Heart right ventricle (tissue), 16 donors: ENCODE results near the gene NLRX1. TPM values are rescaled to one million over a fixed set of nuclear protein-coding genes. Genes with fewer than 3 reads are reported as not detected.

Experiments used
- ATAC-seq, 8 donors: fragments of 200-7000 bp; cut with Tn5 transposase; one replicate each; pipeline ENCODE4 v1.9.1; 2020; ENCODE audit warnings: mild to moderate bottlenecking in 8 of 8, moderate library complexity in 8 of 8, moderate number of reproducible peaks in 1 of 8
- DNase-seq, 2 donors: peaks; one replicate each; pipeline ENCODE4 v3.0.0-alpha.2; 2020
- H3K27ac ChIP-seq, 10 donors: fragments of 200-600 bp; sonication (generic) in 2 of 10; one replicate each; pipeline versions ENCODE4 v1.5.0 to v1.8.0; 2020 to 2022; ENCODE audit warnings: mild to moderate bottlenecking in 3 of 10
- H3K27me3 ChIP-seq, 7 donors: fragments of 200-600 bp; one replicate each; pipeline ENCODE4 v1.8.0; 2021 to 2022; ENCODE audit warnings: mild to moderate bottlenecking in 2 of 7
- H3K36me3 ChIP-seq, 9 donors: fragments of 200-600 bp; sonication (generic) in 1 of 9; one replicate each; pipeline versions ENCODE4 v1.5.0 to v1.8.0; 2020 to 2022; ENCODE audit warnings: mild to moderate bottlenecking in 2 of 9
- H3K4me1 ChIP-seq, 9 donors: fragments of 200-600 bp; sonication (generic) in 1 of 9; one replicate each; pipeline versions ENCODE4 v1.5.0 to v1.8.0; 2020 to 2022; ENCODE audit warnings: mild to moderate bottlenecking in 4 of 9
- H3K4me3 ChIP-seq, 10 donors: fragments of 200-600 bp; sonication (generic) in 2 of 10; one replicate each; pipeline versions ENCODE4 v1.5.0 to v1.8.0; 2020 to 2022; ENCODE audit warnings: mild to moderate bottlenecking in 7 of 10, moderate library complexity in 2 of 10
- H3K9me3 ChIP-seq, 11 donors: fragments of 200-600 bp in 10 of 11; sonication (generic) in 2 of 11; one replicate each; pipeline versions ENCODE4 v1.5.0 to v1.8.0; 2013 to 2022; ENCODE audit warnings: mild to moderate bottlenecking in 2 of 11, control low read depth in 1 of 11, moderate library complexity in 1 of 11
- WGBS, 2 donors: extraction: QIAGEN DNeasy Blood & Tissue Kit; methylation state at CpG; one replicate each; pipeline ENCODE4 v1.1.7; 2013; ENCODE audit warnings: inconsistent platforms in 1 of 2; 5-methylcytosine and 5-hydroxymethylcytosine counted together
- intact Hi-C, 10 donors: fragments of 100-400 bp; cut with DNase I; formaldehyde crosslinking; loops; one replicate each; pipeline versions ENCODE4 v1.11.1 to v1.14.2; 2022
- polyA plus RNA-seq, 2 donors: library from polyadenylated mRNA; stranded (reverse); fragments of 200-250 nt; gene quantifications; one replicate each; pipeline ENCODE4 v1.2.3, GENCODE V29; 2013
- total RNA-seq, 10 donors: library from RNA; stranded (reverse); fragmentation: NEBNext Ultra II Directional in 3 of 10; extraction: Animal tissue kit (Norgen Biotek cat#: 25700) in 3 of 10; gene quantifications; one replicate each; pipeline versions ENCODE4 v1.2.1 to v1.2.4, GENCODE V29; 2021 to 2023
- TF ChIP-seq, protein P1 (sequence below), 9 donors: fragments of 200-600 bp; sonication (generic) in 2 of 9; IDR thresholded peaks; one replicate each; pipeline versions ENCODE4 v1.5.0 to v1.8.0; 2021 to 2022; ENCODE audit warnings: antibody characterized with exemption in 9 of 9, mild to moderate bottlenecking in 5 of 9, moderate library complexity in 1 of 9
- donor health status: Arrhythmogenic right ventricular cardiomyopathy.
- donor health status: ischemic (EF 13 %, LVEDD 7.1; RV severe dilation, severe dysfunction).
- donor health status: healthy with polysubstance abuse.
- donor health status: DM: no; HTN: yes; CAD: no.
- donor health status: DM: no; HTN: no; CAD: no.
- donor health status: ischemic (EF 25% LVEDD 6.9; RV normal size, moderate dysfunction).
- donor health status: ischemic (EF 25% LVEDD 5.7; RV mildly dilated, moderate dysfunction).
- donor health status: healthy.
- donor health status: DM: yes; HTN: yes; CAD: no.
- donor health status: Ischemic cardiomyopathy.
- donor health status: ischemic (EF 35%, LVEDD 5.7; RV mildly dilated, moderate dysfunction).
- donor health status: nonischemic (EF 11% LVEDD 7.7; RV severe dilation, severe dysfunction).
- donor health status: DM: yes; HTN: yes; CAD: no.
- donor health status: PGD.
- donor health status: ischemic (EF 29% LVEDD 5.4; RV normal size, mild dysfunction).
- donor health status: nonischemic (EF 23%, LVEDD 6.1; RV moderate dilation, normal function).

Gene NLRX1
- total and polyA plus RNA-seq, 12 donors: 7.9 to 39.3 (median 31.7) TPM

DNA sequence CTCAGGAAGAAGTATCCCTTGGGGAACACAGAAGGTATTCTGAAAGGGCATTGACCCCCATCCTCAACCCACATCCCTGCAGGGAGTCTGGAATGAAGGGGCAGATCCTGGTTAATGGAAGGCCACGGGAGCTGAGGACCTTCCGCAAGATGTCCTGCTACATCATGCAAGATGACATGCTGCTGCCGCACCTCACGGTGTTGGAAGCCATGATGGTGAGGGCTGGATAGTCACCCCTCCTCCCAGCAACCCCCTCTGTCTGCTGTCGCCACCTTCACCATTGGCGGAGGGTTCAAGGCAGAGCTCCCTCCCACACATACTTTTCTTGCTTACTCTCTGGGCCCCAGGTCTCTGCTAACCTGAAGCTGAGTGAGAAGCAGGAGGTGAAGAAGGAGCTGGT is 14.3 kb upstream of the NLRX1 start:
- ATAC-seq: no peak
- Histone ChIP-seq H3K27me3 (peaks cover 0 to 35% (median 4%) of the 10 kb centered on the region in 7 donors), H3K9me3 (no peaks in the 10 kb centered on the region), H3K36me3 (no peaks in the 10 kb centered on the region), H3K27ac (no peak overlapping the region), H3K4me3 (no peak overlapping the region), H3K4me1 (peaks cover 0 to 12% (median 7%) of the 10 kb centered on the region in 9 donors)
- intact Hi-C loops: loop anchor here in 1 of 10 donors (5.0 kb wide), 1 partner anchor 43 kb away; no protein-coding TSS in a partner anchor
- TF ChIP-seq, protein P1, sequence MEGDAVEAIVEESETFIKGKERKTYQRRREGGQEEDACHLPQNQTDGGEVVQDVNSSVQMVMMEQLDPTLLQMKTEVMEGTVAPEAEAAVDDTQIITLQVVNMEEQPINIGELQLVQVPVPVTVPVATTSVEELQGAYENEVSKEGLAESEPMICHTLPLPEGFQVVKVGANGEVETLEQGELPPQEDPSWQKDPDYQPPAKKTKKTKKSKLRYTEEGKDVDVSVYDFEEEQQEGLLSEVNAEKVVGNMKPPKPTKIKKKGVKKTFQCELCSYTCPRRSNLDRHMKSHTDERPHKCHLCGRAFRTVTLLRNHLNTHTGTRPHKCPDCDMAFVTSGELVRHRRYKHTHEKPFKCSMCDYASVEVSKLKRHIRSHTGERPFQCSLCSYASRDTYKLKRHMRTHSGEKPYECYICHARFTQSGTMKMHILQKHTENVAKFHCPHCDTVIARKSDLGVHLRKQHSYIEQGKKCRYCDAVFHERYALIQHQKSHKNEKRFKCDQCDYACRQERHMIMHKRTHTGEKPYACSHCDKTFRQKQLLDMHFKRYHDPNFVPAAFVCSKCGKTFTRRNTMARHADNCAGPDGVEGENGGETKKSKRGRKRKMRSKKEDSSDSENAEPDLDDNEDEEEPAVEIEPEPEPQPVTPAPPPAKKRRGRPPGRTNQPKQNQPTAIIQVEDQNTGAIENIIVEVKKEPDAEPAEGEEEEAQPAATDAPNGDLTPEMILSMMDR (IDR thresholded peaks at IDR 0.05): no peak
- WGBS, 2 donors: 90 to 92% methylated on average over 6 of the region's 6 CpGs
- no peak for DNase-seq

DNA sequence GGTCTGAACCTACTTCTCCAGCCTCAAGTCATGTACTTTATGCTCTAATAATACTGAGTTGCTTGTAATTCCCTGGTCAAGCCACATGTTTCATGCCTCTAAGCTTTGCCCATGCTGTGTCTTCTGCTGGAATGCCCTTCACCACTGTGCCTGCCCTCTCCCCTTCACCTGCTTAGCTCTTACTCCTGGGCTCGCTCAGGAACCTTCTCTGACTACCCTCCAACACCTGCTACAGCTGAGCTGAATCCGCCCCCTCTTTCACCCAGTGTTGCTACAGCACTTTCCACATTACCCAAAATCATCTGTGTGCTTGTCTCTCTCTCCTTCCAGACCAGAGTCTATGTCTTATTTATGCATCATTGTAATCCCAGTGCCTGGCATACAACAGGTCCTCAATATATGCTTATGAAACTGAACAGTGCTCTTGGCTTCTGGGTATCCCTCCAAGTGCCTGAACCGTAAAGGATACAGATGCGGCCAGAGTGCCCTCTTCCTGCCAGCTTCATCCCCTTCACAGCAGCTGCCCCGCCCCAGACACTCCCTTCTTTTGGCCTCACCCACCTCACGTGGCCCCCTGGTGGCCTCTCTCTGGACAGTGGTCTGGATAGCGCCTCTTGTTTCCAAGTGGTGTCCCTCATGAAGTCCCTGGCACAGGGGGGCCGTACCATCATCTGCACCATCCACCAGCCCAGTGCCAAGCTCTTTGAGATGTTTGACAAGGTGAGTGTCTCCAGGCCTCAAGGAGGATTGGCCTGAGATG is 12.6 kb upstream of the NLRX1 start:
- Histone ChIP-seq H3K9me3 (no peaks in the 10 kb centered on the region), H3K4me3 (no peak overlapping the region), H3K4me1 (no peaks in the 10 kb centered on the region), H3K27ac (no peak overlapping the region), H3K27me3 (peaks cover 0 to 18% (median 0%) of the 10 kb centered on the region in 7 donors), H3K36me3 (no peaks in the 10 kb centered on the region)
- intact Hi-C loops: no loop called here
- ATAC-seq (peak in 1 of 8 donors; percentile 20), DNase-seq (no peak)
- WGBS, 2 donors: 51 to 55% methylated on average over 8 of the region's 8 CpGs
- TF ChIP-seq, protein P1 (IDR thresholded peaks at IDR 0.05): peak in 3 of 9 donors; percentile 12 to 17 (median 13)

DNA sequence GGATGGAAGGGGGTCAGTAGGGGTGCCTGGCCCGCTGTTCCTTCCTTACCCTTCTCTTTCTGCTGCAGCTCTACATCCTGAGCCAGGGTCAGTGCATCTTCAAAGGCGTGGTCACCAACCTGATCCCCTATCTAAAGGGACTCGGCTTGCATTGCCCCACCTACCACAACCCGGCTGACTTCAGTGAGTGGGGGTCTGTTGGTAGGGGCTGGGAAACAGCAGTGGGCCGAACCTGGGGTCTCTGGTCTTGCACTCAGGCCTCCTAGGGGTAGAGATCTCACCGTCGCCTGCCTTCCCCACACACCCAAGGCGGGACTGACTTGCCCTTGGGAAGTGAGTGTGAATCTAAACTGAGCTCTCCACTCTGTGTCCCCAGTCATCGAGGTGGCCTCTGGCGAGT is 12.0 kb upstream of the NLRX1 start:
- TF ChIP-seq, protein P1 (IDR thresholded peaks at IDR 0.05): peak in 1 of 9 donors; percentile 4
- intact Hi-C loops: no loop called here
- no peak for ATAC-seq
- WGBS, 2 donors: 91% methylated on average over 10 of the region's 10 CpGs
- Histone ChIP-seq H3K27ac (no peak overlapping the region), H3K9me3 (no peaks in the 10 kb centered on the region), H3K27me3 (peaks cover 0 to 14% (median 0%) of the 10 kb centered on the region in 7 donors), H3K4me3 (no peak overlapping the region), H3K36me3 (no peaks in the 10 kb centered on the region), H3K4me1 (no peaks in the 10 kb centered on the region)
- no peak for DNase-seq

DNA sequence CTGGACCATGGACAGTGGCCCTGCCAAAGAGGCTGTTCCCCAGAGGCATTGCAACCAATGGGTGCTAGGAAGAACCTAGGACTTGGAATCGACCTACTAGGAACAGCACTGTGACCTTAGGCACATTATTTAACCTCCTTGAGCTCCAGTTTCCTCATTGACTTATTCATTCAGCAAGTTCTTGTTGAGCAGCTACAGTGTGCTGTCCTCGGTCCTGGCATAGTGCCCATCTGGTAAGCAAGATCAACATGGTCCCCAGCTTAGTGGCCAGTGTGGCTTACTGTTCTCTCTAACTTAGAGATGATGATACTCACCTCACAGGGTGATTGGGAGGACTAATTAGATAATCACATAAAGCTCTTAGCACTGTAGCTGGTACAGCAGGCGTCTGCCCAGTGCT is 11.5 kb upstream of the NLRX1 start:
- Histone ChIP-seq H3K9me3 (no peaks in the 10 kb centered on the region), H3K36me3 (no peaks in the 10 kb centered on the region), H3K27me3 (peaks cover 0 to 9% (median 0%) of the 10 kb centered on the region in 7 donors), H3K4me3 (no peak overlapping the region), H3K27ac (no peak overlapping the region), H3K4me1 (no peaks in the 10 kb centered on the region)
- TF ChIP-seq, protein P1 (IDR thresholded peaks at IDR 0.05): no peak
- WGBS, 2 donors: 58 to 61% methylated on average over 3 of the region's 3 CpGs
- DNase-seq (no peak), ATAC-seq (no peak)
- intact Hi-C loops: no loop called here
